ENCODE results near the gene ETS1. TPM values are rescaled to one million over a fixed set of nuclear protein-coding genes. Genes with fewer than 3 reads are reported as not detected.

Gene ETS1
- total RNA-seq, 1 donor: 317 TPM

DNA sequence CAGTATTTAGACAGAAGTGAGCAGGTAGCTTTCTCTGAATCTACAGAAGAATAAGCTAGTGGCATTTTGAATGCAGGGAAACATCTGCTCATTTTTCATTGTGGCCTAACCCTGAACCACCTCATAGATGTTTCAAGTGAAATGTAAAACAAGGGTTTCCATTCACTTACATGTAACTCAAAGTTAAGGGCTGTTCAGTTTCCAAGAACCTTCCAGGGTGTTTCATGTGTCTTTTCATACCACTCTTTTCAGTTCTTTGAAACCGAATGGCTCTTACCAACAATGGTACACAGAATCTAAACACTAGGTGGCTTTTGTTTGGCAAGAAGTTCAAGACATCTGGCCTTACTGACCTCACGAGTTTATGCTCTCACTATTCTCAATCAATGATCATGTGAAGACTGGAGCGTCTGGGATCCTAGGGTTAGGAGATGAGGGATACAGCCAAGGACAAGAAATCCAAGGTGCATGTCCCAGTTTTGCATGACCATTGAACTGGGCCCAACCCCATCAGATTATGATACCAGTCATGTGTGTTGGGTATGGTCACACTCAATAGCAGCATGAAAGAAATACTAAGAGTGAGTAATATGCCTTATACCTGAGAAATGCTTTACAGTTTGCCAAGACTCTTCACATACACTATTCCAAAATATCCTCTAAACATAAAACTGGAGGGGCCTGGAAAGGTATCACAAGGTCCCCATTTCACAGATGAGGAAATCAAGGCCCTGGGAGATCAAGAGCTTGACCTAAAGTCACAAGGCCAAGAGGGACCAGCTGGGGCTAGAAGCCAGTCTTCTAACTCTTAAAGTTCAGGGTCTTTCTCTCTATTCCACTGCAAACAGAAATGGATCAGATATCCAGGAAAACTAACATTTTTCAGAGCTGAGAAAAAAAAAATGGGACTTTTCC is 92.7 kb downstream of the ETS1 start:
- Histone ChIP-seq H3K4me3 (ENCODE audit: low read length) (no peak overlapping the region), H3K4me1 (ENCODE audit: insufficient read depth, low read length) (peaks cover 82% of the 10 kb centered on the region), H3K9me3 (ENCODE audit: low read depth, low read length) (no peaks in the 10 kb centered on the region), H3K27me3 (ENCODE audit: insufficient read depth, low read length) (no peaks in the 10 kb centered on the region)

DNA sequence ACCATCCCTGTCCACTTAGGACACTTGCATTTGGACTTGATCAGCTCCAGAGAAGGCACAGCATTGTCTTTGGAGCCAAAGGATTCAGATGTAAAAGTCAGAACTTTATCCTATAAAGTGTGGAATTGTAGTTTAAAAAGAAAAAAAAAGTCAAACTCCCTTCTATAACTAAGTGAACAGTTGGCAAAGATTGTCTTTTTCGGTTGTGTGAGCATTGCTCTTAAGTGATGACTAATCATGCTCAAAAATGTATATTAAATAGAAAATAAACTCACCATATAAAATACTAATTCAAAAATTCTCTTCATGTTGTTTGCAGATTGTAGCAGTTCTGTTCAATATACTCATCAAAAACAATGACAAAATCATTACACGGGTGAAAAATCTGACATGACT is 93.8 kb downstream of the ETS1 start:
- H3K27me3 ChIP-seq (ENCODE audit: insufficient read depth, low read length): no peaks in the 10 kb centered on the region
- H3K4me3 ChIP-seq (ENCODE audit: low read length): no peak overlapping the region
- peaks cover 85% of the 10 kb centered on the region for H3K4me1 ChIP-seq (ENCODE audit: insufficient read depth, low read length)
- H3K9me3 ChIP-seq (ENCODE audit: low read depth, low read length): no peaks in the 10 kb centered on the region

DNA sequence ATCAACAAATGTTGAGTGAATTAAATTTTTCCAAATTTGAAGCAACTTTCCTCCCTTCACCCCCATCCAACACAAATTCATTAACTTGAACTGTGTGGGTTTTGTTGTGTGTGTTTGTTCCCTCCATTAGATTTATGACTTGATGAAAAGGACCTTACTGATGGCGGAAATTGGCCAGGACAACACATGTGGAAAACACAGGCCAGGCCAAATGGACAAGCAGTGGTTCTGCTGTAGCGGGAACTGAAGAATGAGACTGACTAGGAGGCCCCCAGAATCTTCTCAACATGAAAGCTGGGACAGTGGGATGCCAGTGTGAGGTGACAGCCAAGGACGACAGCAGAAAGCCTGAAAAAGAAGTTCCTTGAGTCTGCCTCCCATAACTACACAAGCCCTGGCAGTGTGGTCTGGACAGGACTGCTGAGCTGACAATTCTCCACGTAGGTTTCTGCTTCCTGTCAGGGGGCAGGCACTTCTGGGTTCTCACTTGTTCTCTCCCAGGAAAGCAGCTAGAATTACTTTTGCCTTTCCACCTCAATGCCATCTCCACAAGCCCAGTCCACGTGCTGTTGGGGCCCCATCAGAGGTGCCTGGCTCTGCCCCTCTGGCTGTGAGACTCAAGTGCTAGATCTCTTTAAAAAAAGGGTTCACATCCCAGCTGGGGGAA is 94.3 kb downstream of the ETS1 start:
- peaks cover 86% of the 10 kb centered on the region for H3K4me1 ChIP-seq (ENCODE audit: insufficient read depth, low read length)
- H3K9me3 ChIP-seq (ENCODE audit: low read depth, low read length): no peaks in the 10 kb centered on the region
- no peak overlapping the region for H3K4me3 ChIP-seq (ENCODE audit: low read length)
- H3K27me3 ChIP-seq (ENCODE audit: insufficient read depth, low read length): no peaks in the 10 kb centered on the region

DNA sequence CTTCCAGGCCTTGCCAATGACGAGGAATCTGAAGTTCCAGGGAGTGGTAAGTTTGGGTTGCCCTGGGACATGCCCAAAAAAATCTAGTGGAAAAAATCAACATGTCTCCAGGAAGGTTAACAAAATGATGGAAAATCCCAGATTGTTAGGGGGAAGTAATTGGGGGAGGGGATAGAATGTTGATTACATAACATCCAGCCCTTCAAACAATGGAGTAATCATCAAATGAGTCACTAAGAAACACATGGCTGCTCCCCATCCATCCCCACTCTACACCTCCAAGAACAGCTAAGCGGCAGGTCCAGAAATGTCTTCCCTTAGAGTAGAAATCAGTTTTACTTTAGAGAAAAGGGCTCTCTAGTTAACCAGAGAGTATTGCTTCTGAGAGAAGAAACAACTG is 94.9 kb downstream of the ETS1 start:
- Histone ChIP-seq H3K9me3 (ENCODE audit: low read depth, low read length) (no peaks in the 10 kb centered on the region), H3K4me1 (ENCODE audit: insufficient read depth, low read length) (peaks cover 82% of the 10 kb centered on the region), H3K27me3 (ENCODE audit: insufficient read depth, low read length) (no peaks in the 10 kb centered on the region), H3K4me3 (ENCODE audit: low read length) (no peak overlapping the region)

DNA sequence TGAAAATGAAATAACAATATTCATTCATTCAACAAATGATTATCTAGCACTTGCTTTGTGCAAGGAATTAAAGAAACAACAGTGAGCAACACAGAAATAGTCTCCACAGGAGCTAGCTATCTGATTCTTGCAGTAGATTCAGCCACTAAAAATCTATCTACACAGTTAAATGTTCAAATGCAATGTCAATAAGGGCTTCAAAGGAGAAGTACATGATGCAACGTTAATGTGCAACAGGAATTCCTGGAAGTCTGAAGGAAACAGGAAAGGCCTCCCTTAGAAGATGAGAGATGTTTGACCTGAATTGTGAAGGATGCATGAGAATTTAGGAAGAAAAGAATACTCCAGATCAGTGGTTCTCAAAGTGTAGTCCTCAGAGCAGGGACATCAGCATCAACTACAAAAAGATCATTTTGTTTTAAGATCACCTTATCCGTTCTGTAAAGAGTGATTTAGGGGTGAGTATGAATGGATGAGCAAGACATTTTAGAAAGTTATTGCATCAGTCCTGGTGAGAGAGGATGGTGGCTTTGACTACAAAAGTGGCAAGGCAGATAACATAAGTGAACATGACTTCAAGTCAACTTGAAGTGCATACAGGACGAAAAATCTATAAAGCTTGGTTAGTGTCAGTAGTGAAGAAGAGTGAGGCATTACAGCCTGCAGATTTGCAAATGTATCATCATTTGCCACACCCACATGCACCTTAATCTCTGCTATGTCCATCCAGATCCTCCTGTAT is 96.0 kb downstream of the ETS1 start:
- no peak overlapping the region for H3K4me3 ChIP-seq (ENCODE audit: low read length)
- peaks cover 82% of the 10 kb centered on the region for H3K4me1 ChIP-seq (ENCODE audit: insufficient read depth, low read length)
- no peaks in the 10 kb centered on the region for H3K27me3 ChIP-seq (ENCODE audit: insufficient read depth, low read length)
- no peaks in the 10 kb centered on the region for H3K9me3 ChIP-seq (ENCODE audit: low read depth, low read length)

DNA sequence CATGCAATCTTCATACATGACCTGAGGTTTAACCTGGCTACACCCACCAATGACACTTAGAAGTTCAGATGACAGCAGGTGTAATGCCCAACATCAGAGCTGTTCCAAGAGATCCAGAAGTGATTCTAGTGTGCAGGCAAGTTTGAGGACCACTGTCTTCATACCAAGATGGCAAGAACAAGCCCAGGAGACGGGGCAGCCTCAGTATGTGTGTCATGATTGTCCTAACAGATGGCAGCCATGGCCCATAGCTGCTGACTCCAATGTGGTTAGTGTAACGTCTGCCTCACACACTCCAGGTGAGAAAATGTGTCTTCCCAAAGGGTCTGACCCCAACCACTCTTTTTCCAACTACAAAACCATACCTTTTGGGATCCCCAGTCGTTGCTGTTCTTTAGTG is 97.3 kb downstream of the ETS1 start:
- Histone ChIP-seq H3K4me1 (ENCODE audit: insufficient read depth, low read length) (peaks cover 81% of the 10 kb centered on the region), H3K27me3 (ENCODE audit: insufficient read depth, low read length) (no peaks in the 10 kb centered on the region), H3K9me3 (ENCODE audit: low read depth, low read length) (no peaks in the 10 kb centered on the region), H3K4me3 (ENCODE audit: low read length) (no peak overlapping the region)

DNA sequence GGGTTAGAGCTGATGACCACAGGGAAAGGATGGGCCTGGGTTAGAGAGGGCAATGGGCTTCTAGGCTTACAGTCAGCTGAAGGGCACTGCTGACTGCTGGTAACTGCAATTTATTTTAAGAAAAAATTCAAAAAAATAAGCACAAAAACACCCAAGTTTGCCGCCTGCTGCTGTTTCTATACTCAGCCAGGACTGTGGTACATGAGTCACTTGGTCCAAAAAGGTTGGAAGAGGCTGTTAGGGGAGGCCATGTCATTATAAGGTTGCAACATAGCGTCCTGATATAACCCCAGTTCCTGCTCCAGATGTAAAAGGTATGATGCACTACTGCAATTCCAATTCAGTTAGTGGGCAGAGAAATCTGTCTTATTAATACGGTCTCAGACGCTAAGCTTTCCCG is 98.9 kb downstream of the ETS1 start:
- Histone ChIP-seq H3K27me3 (ENCODE audit: insufficient read depth, low read length) (no peaks in the 10 kb centered on the region), H3K4me3 (ENCODE audit: low read length) (no peak overlapping the region), H3K9me3 (ENCODE audit: low read depth, low read length) (no peaks in the 10 kb centered on the region), H3K4me1 (ENCODE audit: insufficient read depth, low read length) (peaks cover 85% of the 10 kb centered on the region)

DNA sequence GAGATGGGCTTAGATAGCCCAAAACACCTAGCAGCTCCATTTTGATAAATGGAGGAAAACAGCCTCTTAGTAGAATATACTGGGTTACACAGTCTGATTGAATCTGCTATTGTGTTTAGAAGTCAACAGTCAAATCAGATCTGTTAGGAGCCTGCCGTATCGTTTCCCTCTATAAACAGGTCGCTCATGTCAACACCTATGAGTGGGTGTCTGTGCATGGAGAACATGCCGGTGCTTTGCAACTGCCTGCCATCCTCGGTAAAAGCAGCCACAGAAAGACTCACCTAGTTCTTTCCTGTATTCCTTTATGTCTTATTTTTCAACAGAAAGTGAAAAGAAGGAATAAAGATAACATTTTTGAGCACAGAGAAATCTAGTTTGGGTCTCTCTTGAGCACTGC is 99.4 kb downstream of the ETS1 start:
- H3K4me1 ChIP-seq (ENCODE audit: insufficient read depth, low read length): peaks cover 85% of the 10 kb centered on the region

DNA sequence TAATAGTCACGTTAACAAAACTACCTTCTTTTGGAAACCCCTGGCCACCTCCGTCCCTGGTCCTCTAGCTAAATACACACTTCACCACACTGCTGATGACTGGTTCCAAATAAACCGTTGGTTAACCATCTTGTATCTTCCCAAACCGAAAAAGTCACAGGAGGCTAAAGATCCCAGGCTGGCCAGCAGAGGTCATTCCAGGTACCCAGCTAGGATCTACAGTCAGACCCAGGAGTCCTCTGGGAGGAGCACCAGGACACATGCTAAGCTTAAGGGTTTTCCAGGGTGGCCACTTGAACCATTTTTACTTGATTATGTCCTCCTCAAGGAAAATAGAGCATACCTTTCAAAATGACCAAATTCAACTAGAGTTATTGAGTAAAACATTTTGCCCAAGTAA is 103.2 kb downstream of the ETS1 start:
- Histone ChIP-seq H3K9me3 (ENCODE audit: low read depth, low read length) (no peaks in the 10 kb centered on the region), H3K27me3 (ENCODE audit: insufficient read depth, low read length) (no peaks in the 10 kb centered on the region), H3K4me1 (ENCODE audit: insufficient read depth, low read length) (peaks cover 87% of the 10 kb centered on the region), H3K4me3 (ENCODE audit: low read length) (no peak overlapping the region)

More for the DNA sequence above, 99.4 kb downstream of the ETS1 start:
- H3K4me3 ChIP-seq (ENCODE audit: low read length): no peak overlapping the region
- no peaks in the 10 kb centered on the region for H3K9me3 ChIP-seq (ENCODE audit: low read depth, low read length)
- no peaks in the 10 kb centered on the region for H3K27me3 ChIP-seq (ENCODE audit: insufficient read depth, low read length)

DNA sequence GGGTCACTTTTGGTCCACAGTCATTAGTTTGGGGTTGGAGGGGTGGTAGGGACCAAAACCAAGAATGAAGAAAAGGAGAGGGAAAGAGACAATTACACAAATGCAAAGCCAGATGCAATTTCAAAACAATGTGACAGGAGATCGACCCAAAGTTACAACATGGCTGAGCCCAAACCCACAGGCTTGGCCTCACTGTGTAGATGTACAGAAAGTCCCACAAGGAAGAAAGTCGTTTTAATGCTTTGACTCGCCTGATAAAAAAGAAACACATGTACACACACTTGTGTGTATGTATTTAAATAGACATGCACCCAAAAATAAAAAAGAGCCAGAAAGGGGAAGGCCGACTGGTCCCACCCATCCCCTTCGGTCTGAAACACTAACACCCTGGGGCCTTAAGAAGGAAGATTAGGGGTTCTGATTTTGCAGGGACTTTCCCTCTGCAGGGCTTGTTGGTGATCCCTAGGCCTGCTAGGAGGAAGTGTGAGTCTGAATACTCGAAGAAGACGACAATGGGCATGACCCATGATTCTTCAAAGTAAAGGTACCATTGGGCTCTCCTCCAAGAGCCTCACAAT is 104.1 kb downstream of the ETS1 start:
- no peak overlapping the region for H3K4me3 ChIP-seq (ENCODE audit: low read length)
- no peaks in the 10 kb centered on the region for H3K9me3 ChIP-seq (ENCODE audit: low read depth, low read length)
- peaks cover 87% of the 10 kb centered on the region for H3K4me1 ChIP-seq (ENCODE audit: insufficient read depth, low read length)

DNA sequence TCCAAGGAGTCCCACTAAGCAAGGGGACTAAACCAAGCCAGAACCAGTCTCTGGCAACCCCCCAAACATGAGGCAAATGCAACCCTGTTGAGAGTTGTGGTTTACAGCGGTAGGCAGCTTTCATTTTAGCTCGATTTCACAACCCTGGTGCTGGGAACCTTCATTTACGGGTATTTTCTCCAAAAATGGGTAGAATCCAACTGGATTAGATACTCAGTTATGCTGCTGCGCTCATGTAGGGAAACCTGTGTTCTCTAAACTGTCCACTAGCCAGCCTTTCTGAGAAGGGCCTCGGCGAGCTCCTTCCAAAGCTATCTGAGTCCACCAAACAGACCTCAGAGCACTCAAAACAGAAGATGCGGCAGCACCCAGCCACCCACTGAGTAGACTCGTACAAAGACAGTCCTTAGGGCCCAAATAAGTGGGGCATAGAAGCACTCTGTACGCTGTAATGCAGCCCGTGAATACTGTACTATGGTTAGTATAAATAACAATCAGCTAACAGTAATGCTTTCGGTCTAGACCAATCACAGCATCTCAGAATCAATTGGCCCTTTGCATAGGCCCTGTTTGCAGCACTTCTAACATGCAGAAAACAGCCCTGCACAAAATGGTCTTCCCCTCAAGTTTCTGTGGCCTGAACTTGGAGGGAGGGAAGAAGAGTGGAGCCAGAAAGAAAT is 104.7 kb downstream of the ETS1 start:
- no peak overlapping the region for H3K4me3 ChIP-seq (ENCODE audit: low read length)
- H3K4me1 ChIP-seq (ENCODE audit: insufficient read depth, low read length): peaks cover 89% of the 10 kb centered on the region
- H3K9me3 ChIP-seq (ENCODE audit: low read depth, low read length): no peaks in the 10 kb centered on the region
- no peaks in the 10 kb centered on the region for H3K27me3 ChIP-seq (ENCODE audit: insufficient read depth, low read length)

More for the DNA sequence above, 104.1 kb downstream of the ETS1 start:
- H3K27me3 ChIP-seq (ENCODE audit: insufficient read depth, low read length): no peaks in the 10 kb centered on the region

DNA sequence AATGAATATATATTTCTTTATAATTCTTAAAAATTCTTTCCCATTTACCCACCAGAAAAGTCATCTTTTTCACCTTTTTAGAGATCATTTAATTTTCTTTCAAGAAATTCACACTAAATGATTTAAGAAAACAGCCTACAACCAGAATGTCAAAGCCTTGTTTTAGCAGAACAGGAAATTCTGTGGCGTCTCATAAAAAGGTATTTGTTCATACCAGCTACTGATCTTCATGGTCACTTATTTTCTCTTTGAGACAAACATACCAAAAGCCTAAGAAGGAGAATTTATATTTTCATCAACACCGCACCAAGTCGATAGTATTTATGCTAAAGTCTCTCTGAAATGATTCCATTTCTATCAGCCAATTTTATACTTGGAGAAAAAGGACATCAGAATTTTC is 105.3 kb downstream of the ETS1 start:
- no peaks in the 10 kb centered on the region for H3K27me3 ChIP-seq (ENCODE audit: insufficient read depth, low read length)
- peaks cover 91% of the 10 kb centered on the region for H3K4me1 ChIP-seq (ENCODE audit: insufficient read depth, low read length)
- no peak overlapping the region for H3K4me3 ChIP-seq (ENCODE audit: low read length)
- no peaks in the 10 kb centered on the region for H3K9me3 ChIP-seq (ENCODE audit: low read depth, low read length)

DNA sequence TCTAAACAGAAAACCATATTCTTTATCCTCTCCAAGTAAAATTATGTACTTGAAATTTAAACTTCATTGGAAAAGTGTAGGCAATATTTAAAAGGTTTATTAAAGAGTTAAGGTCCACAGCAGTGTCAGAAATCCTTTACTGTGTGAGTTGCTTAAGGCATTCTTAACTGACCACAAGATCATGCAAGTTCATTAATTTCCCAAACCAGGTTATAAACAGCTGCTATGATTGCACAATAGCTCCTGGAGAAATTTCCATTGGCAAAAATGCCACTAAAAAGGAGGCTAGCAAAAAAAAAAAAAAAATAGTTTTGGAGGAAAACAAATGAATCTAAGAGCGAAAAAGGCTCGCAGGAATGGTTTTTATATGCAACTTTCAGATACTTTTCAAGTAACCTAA is 106.2 kb downstream of the ETS1 start:
- peaks cover 91% of the 10 kb centered on the region for H3K4me1 ChIP-seq (ENCODE audit: insufficient read depth, low read length)
- H3K9me3 ChIP-seq (ENCODE audit: low read depth, low read length): no peaks in the 10 kb centered on the region
- no peaks in the 10 kb centered on the region for H3K27me3 ChIP-seq (ENCODE audit: insufficient read depth, low read length)
- no peak overlapping the region for H3K4me3 ChIP-seq (ENCODE audit: low read length)

DNA sequence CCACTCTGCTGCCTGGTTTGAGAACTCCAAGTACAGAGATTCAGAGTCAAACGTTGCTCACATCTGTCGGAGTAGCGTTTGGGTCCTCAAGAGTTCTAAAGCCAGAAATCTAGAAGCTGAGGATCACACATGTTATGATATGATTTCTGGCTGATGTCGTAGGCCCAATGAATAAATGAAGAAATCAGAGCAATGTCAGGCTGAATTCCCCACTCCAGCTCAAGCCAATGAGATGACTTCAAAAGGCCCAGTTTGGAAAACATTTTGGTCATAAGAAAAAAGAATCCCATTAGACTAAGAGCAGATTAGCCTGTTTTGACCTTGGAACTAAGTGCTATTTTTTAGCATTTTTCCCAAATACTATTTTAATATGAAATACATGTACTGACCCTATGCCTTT is 106.7 kb downstream of the ETS1 start:
- no peaks in the 10 kb centered on the region for H3K9me3 ChIP-seq (ENCODE audit: low read depth, low read length)
- H3K4me1 ChIP-seq (ENCODE audit: insufficient read depth, low read length): peaks cover 93% of the 10 kb centered on the region
- no peak overlapping the region for H3K4me3 ChIP-seq (ENCODE audit: low read length)
- no peaks in the 10 kb centered on the region for H3K27me3 ChIP-seq (ENCODE audit: insufficient read depth, low read length)

All from mononuclear cell (primary cell).